HG02798 (cell line): ENCODE data around the gene SARDH.

Experiments
- ATAC-seq: cut with Tn5 transposase; IDR thresholded peaks from one replicate; pipeline ENCODE4 v1.9.1; 2021; ENCODE audit warnings: mild to moderate bottlenecking; ENCODE audit not compliant: unreplicated experiment, poor library complexity

SARDH gene

GRCh38 chr9:133715866-133716563 is 22.1 kb downstream of the SARDH start:
- ATAC-seq, result no peak

DNA sequence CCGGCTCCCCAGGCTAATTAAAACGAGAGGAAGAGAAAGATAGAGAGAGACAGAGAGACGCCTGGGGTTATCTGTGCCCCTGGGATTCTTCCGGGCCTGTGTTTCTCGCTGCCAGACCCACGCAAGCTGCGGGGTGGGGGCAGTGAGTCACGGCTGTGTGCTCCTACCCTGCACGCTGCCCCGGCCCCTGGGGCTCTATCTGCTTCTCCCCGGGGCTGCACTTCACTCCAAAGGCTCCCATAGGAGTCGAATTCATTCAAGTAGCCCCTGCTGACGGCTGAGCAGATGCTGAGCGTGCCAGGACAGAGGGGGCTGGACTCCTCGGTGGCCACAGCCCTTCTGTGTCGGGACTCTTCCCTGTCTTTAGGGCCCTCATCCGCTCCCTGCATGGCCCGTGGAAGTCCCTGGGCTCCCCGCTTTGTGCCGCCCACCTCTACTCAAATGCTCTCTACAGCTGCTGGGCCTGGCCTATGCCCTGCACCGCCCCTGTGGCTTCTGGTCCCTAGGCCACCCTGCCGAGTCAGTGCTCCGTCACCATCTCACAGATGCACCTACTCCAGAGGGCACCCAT is 22.8 kb downstream of the SARDH start:
- ATAC-seq, result no peak

- no peak for ATAC-seq
Measured at GRCh38 chr9:133714606-133715294, 23.4 kb downstream of the SARDH start.

- no peak for ATAC-seq
Measured at GRCh38 chr9:133713960-133714495, 24.1 kb downstream of the SARDH start.

DNA sequence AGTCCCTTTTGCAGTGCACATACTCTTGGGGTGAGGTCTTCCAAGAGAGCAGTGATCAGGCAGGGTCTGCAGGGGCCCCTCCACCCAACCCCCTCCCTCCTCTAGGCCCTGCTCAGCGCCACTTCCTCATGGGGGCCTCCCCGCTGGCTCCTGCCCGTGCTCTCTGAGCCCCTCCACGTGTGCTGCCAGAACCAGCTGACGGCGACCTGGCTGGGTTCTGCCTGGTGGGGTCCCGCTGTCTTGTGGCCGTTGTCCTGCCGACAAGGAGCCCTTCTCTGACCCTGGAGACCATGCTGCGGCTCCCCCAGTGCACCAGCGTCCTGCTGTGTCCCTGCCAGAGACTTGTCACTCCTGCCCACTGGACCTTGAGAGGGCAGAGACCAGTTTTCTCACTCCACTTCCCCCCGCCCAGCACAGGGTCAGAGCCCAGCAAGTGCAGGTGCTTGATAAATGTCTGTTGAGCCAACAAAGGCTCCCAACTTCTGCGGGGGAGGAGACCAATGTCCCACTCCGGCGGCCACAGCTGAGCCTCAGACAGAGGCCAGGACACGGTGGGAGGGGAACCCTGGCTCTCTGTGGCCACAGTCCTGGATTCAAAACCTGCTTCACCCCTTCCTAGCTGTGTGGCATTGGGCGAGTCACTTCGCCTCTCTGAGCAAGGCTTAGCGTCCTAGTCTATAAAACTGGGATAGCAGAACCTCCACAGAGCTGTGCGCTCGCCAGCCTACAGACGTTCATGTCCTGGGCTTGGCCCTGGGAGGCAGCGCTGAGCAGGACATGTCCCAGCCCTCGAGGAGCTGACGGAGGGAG is 24.8 kb downstream of the SARDH start:
- ATAC-seq, result no peak

GRCh38 chr9:133712221-133713100 is 25.7 kb downstream of the SARDH start:
- no peak for ATAC-seq

DNA sequence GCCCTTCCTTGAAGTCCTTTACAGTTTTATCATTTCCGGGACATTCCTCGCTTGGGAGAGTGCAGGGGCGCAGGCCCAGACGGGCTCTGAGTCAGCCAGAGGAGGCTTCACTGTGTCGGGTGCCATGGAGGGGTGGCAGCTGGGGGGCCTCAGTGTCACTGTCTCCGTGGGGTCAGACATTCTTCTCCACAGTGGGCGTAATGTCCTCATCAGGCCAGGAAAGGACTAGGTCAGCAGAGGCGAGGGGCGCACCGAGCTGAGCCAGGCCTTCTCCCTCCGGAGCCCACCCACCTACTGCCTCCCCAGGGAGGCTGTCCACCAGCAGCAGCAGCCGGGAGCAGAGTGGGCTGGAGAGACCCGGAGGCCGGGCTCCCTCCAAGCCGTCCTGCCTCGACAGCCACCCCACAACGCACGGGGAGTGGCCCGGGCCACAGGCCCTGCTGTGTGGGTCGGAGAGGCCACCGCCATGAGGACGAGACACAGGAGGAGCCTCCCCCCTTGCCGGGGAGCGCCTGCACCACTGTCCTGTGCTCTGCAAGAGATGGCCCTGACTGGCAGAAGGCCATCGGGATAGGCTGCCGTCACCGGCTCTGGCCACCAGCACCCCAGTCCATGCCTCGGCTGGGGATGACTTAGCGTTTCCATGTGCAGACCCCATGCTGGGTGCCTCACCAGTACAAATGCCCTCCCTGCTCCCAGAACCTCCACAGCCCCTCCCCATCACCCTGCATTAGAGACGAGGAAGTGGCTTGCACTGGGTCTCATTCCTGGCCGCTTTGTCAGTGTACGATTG is 26.5 kb downstream of the SARDH start:
- ATAC-seq, result no peak

- ATAC-seq, result no peak
Measured at GRCh38 chr9:133710661-133711427, 27.3 kb downstream of the SARDH start.

GRCh38 chr9:133709691-133710571 is 28.2 kb downstream of the SARDH start:
- ATAC-seq, result no peak

GRCh38 chr9:133709015-133709611 is 29.0 kb downstream of the SARDH start:
- ATAC-seq, result no peak

DNA sequence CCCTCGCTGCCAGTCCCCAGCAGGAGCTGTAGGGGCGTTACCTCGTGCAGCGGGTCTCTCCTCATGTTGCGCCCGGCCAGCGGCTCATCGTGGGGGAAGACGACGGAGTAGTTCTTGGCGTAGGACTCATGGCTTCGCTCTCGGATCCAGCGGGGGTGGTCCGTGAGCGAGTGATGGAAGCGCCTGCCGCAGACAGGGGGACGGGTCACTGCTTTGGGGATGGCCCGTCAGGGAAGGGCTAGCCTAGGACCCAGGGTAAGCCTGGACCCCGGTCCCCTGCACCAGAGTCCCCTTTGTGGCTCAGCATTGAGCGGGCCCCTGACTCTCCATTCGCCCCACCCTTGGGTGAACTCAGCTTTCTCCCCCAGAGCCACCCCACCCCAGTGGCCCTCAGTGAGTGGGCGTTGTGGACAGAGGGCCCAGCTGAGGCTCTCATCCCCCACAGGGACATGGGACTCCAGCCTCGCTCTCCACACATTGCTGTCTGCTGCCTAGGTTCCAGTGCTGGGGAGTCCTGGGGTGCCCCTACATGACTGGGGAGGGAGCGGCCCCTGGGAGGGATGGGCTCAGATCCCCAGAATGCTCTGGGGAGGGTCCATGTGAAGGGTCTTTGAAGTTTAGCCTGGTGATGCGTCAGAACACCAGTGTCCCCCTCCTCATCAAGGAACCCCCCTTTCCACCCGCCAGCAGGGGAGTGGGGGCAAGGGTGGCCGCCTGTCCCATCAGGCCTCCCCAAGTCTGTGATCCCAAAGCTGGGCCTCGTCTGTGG is 29.7 kb downstream of the SARDH start:
- ATAC-seq, result no peak

DNA sequence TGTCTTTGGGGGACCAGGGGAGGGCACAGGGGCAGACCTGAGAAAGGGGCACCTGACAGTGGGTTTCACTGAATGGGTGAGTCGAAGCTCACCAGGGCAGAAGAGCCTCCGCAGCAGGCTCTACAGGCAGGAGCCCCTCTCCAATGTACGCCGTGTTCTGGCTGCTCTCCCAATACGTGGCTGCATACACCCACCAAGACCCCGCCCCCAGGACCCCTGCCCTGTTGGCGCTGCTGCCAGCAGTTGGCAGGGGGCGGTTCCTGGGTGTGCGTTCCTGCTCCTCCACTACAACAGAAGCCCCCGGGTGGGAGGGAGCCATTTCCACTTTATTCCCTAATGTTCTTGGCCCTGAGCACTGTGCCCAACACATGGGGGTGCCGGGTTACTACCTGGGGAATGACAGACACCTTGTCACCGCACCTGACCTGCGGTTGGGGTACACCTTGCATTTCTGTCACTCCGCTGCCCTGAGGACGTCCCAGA is 30.3 kb downstream of the SARDH start:
- no peak for ATAC-seq

- no peak for ATAC-seq
Measured at GRCh38 chr9:133707065-133707762, 30.9 kb downstream of the SARDH start.

GRCh38 chr9:133706307-133707050 is 31.7 kb downstream of the SARDH start:
- ATAC-seq, result no peak

GRCh38 chr9:133705576-133705975 is 32.6 kb downstream of the SARDH start:
- ATAC-seq, result no peak
